ENCODE results near the gene ANKRD50.

The ANKRD50 gene

GRCh38 chr4:124726269-124726668 is 13.7 kb upstream of the ANKRD50 start:
- no peak for DNase-seq (ENCODE audit: low spot score)
- TF ChIP-seq CTCF (IDR thresholded peaks at IDR 0.05; ENCODE audit: extremely low read depth, missing control alignments), result no peak

- no peak for TF ChIP-seq CTCF (IDR thresholded peaks at IDR 0.05; ENCODE audit: extremely low read depth, missing control alignments)
- DNase-seq (ENCODE audit: low spot score), result no peak
Observed at GRCh38 chr4:124722071-124722470, 9.5 kb upstream of the ANKRD50 start.

- no peak for DNase-seq (ENCODE audit: low spot score)
- TF ChIP-seq CTCF (IDR thresholded peaks at IDR 0.05; ENCODE audit: extremely low read depth, missing control alignments), result no peak
Observed at GRCh38 chr4:124717101-124717500, 4.6 kb upstream of the ANKRD50 start.

GRCh38 chr4:124713185-124713592 is 657 bp upstream of the ANKRD50 start:
- peak; percentile 39 for DNase-seq (ENCODE audit: low spot score)
- TF ChIP-seq CTCF (IDR thresholded peaks at IDR 0.05; ENCODE audit: extremely low read depth, missing control alignments), result no peak

GRCh38 chr4:124711471-124712371 is 811 bp downstream of the ANKRD50 start:
- peak; percentile 49 for DNase-seq (ENCODE audit: low spot score)
- TF ChIP-seq CTCF (IDR thresholded peaks at IDR 0.05; ENCODE audit: extremely low read depth, missing control alignments), result no peak

- no peak for TF ChIP-seq CTCF (IDR thresholded peaks at IDR 0.05; ENCODE audit: extremely low read depth, missing control alignments)
- DNase-seq (ENCODE audit: low spot score), result no peak
Observed at GRCh38 chr4:124710911-124711310, 1.6 kb downstream of the ANKRD50 start.

- no peak for TF ChIP-seq CTCF (IDR thresholded peaks at IDR 0.05; ENCODE audit: extremely low read depth, missing control alignments)
- no peak for DNase-seq (ENCODE audit: low spot score)
Observed at GRCh38 chr4:124710015-124710741, 2.4 kb downstream of the ANKRD50 start.

Data from GM20000 (cell line).